ENCODE measurements around the gene EGLN3.
"Not testable (repeated sequence)": the region's sequence is repeated elsewhere in the genome, so short reads cannot be mapped to it uniquely, and the experiment has no call there.

Gene EGLN3

DNA sequence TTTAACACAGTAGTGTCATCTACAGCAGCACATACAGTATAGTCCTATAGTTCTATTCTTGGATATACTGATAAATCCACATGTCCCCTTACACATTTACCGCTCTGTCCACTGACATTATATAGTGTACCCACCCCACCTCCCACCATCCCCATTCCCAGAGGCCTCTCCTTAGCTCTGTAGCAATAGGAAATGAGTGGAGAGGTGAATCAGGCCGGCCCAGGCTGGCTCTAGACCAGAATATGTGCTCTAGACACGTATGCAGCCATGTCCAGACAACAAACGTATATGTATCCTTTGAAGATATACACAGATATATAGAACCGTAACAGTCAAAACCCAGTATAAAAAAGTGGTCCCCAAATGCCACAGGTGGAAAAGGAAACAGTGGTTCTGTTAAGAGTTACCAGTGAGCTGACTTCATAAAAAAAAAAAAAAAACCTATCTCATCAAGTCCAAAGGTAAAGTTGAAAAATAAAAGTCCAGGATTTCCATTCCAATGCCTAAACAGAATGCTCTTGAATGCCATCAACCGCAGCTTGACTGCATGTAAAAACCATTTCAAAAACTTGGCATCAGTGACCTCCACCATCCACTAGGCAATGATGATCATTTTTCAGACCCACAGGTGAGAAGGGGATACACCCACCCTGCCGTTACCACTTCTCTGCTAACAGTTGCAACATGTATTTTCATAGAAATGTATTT is 16.7 kb downstream of the EGLN3 start:
- no peak for DNase-seq

DNA sequence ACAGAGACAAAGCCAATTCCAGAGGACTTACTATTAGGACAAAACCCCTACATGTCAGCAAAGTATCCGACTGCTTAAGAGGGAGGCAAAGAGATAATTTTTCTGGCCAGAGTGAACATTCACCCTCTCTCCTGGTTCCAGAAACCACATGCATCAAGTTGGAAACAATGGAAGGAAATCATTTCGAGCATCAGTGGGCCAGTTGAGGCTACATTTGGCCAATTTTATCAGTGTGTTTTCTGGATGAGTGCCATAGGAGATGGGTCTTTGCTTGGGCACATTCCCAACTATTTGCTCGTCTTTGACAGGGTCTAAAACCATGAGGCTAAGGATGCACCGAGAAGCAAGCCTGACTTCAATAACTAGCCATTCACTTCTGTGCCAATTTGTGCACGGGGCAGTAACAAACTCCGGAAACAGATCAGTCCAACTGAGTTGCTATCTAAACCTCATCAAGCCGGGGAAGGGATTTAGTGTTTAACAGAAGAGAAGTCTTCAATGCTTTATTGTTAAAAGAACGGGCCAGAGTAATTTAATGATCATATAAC is 17.4 kb downstream of the EGLN3 start:
- no peak for DNase-seq

DNA sequence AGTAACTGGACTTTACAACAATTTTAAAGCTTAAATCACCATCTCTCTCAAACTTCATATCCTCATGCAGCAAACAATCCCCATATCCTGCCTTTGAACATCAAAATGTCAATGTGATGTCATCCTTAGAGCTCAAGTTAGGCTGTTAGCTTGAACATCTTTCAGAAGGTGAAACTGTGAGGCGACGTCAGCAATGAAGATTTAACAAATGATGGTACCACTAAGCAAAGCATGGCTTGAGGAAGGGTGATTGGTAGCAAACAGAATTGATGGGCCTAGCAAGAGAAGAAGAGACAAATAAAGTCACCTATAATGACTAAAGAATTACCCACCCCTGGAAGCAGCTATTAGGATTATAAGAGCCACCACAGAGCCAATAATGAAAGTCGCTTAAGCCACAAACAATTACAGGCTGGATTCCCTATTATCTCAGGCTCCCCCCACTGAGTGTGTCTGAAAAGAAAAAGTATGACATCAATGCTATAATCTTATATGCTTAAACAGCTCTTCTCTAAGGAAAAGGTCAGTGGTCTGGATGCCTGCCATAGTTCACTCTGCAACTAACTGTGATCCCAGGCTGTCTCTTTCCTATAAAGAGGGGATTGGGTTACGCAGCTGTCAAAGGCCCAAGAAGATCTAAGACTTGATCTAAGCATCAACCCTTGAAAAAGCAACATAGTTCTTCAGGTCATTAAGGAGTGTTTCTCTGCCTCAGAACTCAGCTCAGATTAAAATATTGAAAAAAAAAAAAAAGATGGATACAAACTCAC is 18.1 kb downstream of the EGLN3 start:
- no peak for DNase-seq

DNA sequence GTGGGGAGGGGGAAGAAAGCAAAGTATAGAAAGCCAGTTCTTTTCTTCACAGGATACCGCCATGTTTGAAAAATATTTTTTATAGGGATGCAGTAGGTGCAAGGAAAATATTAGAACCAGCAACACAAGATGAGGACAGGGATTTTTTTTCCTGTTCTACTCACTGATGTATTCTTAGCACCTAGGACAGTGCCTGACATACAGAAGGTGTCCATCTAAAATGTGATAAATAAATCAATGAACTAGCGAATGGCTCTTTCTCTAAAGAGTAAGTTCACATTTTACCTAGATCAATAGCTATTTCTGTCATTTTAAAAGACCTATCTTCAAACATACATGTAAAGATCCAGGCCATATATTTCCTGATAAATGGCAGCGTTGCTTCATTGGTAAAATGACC is 18.8 kb downstream of the EGLN3 start:
- no peak for DNase-seq

DNA sequence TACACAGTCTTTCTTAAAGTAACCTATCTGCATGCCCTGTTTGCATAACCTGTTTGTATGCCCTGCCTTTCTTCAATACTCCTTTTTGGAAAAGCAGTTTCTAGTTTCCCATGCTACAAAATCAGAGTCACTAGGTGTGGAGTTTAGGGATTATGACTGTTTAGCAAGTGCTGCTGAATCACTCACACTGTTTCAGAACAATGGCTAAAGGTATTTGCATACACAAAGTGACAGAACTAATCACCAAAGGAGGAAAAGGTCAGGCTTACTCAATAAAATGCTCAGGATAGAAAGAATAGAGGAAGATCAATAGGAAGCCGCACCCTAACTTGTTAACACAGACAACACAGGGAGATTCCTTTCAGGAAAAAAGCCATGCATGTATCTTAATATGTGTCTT is 19.4 kb downstream of the EGLN3 start:
- DNase-seq, result no peak

DNA sequence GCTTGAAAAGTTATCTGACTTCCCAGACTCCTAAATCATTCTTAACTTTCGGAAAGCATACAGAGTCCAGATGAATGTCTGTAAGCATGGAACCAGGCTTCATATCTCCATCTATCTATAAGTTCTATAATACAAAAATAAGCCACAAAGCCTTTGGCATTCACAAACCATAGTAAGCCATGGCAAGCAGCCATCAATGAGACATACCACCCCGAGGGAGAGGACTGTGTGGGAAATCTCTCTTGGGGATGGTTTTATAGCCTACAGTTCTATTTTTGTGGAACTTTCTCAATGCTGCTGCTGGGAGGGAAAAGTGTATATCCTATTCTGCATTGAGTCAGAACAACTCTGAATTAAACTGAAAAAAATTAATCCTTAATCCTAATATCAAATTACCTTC is 20.4 kb downstream of the EGLN3 start:
- no peak for DNase-seq

DNA sequence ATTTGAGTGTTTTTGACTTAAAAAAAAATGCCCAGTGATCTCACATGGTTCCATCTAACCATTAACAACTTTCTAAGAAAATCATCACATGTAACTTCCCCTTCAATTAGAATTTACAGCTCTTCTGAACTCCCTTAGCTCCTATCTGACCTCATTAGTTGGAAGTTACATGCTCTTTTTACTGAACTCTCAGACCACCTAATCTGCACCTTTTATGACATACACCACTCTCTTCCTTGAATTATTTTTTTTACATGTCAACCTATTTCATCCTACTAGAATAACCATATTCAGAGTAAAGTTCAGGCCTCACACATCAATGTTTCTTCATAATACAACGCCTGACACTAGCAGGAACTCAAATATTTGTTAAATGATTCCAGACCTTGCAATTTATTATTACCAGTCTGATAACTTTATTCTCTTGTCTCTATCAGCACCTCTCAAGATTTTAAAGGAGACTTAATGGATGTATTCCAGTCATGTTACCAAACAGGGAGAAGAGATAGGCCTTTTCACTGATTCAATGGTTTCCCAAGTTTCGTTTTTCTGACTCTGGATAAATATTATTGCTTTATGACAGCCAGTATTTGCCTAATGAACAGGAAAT is 21.0 kb downstream of the EGLN3 start:
- no peak for DNase-seq

DNA sequence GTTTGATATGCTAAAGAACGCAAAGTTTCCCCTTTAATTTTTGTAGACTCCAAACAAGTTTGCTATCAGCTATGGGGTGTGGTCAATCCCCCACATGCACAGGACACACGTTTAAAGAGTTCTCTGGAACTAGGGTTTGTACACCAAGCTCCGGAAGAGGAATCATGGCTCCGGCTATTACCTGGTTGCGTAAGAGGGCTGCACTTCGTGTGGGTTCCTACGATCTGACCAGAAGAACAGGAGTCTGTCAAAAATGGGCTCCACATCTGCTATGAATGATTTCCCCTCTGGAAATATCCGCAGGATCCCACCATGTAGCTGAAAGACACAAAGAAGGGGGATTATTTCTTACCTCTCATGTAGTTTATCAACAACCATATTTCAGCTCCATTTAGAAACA is 22.0 kb downstream of the EGLN3 start:
- no peak for DNase-seq

DNA sequence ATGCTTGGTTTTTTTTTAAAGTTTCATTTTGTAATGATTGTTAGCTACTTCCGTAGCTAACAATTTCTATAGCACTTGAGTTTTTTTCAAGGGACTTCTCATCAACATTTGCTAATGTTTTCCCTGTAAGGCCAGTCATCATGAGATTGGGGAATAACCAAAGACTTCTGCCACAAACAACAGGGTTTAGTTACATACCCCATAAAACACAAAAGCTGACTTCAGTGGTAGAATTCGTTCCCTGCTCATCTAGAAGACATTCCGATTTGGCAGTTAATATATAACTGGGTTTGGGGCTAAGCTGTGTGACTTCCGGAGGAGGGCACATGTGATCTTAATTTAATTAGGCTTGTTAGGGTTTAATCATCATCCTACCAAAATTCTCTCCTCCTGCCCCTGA is 22.9 kb downstream of the EGLN3 start:
- no peak for DNase-seq

DNA sequence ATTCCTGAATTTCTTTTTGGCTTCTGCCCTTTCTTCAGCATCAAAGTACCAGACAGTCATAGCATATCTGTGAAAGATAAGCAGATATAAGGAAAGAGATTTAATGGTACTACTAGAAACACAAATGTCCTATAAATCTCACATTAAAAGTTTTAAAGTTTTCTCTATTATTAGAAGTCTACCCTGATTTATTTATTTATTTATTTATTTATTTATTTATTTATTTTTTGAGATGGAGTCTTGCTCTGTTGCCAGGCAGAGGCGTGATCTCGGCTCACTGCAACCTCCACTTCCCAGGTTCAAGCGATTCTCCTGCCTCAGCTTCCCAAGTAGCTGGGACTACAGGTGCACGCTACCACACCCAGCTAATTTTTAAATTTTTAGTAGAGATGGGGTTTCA is 23.9 kb downstream of the EGLN3 start:
- not testable (repeated sequence) for DNase-seq

DNA sequence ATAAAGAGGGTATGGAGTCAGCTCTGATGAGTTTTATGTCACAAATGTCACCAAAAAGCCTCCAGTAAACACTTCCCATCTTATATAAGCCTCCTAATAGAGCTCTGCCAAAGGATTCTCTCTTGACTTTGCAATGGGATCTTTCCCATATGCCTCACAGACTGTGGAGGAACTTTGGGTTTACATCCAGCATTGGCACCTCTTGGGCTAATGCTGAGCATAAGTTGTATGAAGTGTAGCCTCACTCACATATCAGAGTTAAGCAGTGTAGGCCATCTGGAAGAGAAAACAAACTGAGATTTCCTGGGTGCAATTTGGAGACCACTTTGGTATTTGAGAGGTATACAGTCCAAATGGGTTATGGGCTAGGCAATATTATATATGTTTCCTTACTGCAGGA is 24.9 kb downstream of the EGLN3 start:
- no peak for DNase-seq

DNA sequence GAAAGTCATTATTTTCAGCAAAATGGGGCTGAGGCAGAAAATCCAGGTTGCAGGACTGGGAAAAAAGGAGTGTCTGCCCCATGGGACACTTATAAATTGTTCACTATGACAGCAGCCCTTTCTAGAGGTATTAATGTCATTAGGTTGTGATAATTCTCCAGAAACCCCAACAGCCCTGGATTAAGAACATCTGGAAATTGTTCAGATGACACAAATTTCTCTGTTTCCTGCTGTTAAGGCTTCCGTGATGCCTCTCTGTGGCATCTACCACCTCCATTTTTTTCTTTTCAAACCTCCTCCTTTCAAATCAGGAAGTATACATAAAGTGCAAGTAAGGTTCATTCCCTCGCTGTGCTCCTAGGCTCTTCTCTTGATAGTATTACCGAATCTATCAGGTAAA is 25.6 kb downstream of the EGLN3 start:
- DNase-seq, result no peak

DNA sequence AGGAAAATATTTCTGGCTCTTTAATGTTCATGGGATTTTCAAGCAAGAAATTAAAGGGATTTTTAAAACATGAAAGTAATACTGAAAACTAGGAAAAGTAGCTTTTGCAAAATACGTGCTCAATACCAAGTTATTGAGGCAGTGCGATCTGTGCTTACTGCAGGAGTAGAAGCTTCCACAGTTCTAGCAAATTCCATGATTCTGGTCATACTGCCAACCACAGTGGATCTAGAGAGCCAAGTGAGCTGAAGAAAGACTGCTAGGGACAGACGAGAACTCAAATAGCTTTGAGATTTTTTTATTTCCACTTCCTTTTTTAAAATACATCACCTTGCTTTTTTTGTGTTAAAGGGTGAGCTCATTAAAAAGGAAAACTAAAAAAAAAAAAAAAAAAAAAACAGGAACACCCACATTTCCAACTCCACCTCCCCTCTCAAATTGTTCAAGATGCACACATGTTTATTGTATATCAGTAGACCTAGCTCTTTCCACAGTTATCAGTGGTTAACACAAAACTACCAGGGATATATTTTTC is 26.2 kb downstream of the EGLN3 start:
- no peak for DNase-seq

DNA sequence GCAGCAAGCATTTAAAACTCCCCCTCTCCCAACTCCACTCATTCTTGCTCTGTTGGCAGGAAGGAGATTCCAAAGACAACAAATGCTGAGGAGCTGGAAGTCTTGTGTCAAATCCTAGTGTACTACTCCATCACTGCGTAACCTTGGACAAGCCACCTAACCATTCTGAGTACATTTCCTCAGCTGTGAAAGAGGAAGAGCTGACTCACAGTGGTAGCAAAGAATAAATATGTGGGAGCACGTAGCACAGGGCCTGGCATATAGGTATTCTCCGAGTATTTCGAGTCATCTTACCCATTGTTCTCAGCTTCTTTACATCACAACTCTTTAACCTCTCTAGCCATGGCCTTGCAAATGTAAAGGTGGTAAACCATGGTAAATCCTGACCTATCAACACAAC is 28.7 kb downstream of the EGLN3 start:
- no peak for DNase-seq

DNA sequence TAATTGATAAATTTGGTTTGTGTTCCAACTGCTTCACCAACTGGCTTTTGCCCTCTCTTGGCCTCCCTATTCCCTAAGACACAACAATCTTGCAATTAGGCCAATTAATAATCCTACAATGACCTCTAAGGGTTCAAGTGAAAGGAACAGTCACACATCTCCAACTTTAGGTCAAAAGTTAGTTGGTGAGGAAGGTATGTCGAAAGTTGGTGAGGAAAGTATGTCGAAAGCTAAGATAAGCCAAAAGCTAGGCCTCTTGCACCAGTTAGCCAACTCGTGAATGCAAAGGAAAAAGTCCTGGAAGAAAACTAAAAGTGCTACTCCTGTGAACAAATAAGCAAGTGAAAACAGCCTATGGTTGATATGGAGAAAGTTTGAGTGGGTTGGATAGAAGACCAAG is 32.6 kb downstream of the EGLN3 start:
- DNase-seq, result no peak

DNA sequence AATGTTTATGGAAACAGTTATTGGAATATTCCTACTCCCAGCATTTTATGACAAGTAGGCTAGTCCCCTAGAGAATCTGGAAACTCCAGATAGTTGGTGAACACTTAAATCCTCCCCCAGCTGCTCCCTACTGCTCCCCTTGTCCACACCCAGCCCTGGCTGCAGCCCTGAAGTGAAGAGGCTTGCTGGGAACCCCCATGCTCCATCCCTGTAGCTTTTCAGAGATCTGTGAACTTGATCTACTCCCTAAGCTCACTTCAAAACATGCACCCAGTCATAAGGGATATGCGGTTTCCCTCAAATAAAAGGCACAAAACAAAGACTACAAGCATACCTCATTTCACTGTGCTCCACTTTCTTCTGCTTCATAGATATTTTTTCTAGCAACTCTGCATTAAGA is 33.2 kb downstream of the EGLN3 start:
- no peak for DNase-seq

DNA sequence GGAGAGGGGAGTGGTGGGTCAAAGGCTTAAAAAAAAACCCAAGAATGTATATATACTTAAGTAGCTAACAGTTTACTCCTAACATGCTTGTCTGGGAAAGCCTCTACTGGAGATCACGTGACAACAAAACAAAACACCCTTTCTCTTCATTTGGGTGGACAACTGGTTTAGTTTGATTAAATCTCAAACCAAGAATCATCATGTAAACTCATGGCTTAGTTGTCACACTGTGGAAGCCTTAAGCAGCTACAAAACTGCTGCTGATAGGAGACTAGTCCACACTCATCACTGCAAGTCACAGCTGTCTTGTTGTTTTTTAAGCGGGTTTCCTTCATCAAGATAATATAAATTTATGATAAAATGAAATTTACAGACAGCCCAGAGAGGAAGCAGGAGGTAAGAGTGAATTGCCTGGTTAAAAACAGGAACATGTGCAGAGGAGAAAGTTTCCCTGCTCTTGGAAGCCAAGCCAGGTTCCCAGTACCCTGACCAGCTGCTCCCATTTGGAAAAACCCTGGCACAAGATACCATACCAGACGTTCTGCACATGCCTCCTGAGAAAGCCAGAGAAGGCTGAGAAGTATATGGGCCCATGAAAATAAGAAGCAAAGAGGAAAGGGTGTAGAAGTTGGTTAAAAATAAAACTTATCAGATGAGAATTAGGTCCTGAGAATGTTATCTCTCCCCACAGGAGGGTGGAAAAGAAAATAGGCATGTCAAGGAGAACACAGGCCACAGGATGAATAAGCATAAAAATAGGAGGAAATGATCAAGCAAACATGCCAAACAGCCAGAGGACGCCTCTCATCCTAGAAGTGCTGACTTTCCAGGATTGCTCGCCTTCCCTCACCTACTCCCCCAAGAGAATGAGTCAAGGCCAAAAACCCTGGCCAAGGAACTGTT is 34.0 kb downstream of the EGLN3 start:
- no peak for DNase-seq

DNA sequence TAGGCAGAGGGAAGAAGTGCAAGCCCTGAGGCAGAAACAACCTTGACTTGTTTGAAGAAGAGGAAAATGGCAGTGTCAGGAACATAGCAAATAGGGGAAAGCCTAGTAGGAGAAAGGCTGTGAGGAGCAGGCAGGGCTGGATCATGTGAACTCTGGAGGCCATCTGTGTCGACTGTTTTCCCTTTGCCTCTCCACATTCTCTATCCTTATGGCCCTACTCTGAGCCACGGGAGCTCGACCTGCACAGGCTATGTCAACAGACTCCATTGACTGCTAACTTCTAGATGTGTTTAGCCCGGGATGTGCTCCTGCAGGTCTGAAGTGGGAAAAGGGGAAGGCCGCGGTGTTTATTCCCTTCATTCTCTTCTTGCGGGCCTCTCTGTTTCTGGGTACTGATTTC is 35.2 kb downstream of the EGLN3 start:
- DNase-seq, result no peak

DNA sequence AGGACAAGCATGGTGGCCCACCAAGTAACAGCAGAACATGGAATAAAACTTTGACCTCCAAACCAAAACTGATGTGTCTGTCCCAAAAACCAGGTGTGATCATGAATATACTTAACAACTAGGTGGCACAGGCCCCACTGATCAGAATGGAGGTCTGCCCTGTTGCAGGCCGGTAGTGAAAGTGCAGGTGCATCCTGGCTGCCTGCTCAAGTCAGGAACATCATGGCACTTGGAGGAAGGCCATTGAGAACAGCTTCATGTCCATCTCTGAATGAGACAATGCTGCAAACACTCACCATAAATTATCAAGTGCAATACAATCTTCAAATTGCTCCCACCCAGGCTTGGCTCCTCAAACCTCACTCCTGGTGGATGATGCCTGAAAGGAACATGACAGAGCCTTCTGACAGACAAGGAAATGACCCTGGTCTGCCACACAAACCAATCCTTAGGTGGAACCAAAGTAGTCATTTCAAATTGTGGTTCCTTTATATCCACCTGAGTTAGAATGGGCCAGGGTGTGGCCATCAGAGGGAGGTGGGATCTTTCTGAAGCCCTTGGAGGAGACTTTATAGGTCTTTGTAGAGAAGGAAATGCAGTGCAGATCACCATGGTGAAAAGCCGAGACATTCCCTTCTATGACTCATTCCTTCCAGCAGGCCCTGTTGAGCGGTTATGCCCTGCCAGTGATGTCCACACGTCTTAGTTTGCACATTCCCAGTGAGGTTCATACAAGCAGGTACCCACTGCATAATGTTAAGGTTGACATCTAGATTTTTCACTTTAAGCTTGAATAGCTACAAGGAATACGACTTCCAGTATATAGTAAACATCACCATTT is 36.0 kb downstream of the EGLN3 start:
- no peak for DNase-seq

DNA sequence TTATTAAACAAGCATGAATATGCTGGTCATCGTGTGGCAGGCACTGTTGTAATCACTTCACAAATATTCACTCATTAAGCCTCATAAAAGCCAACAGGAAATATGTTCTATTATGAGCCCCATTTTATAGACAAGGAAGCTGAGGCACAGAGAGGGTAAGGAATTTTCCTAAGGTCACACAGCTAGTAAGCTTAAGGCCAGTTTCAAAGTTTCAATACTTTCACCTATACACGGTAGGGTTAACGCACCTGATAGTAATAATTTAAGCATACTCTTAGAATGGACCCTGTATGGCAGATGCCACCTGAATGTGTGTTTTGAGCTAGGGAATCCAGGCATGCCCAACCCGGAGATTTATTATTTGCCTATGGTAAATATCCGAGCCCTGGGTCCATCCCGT is 39.8 kb downstream of the EGLN3 start:
- DNase-seq, result no peak

DNA sequence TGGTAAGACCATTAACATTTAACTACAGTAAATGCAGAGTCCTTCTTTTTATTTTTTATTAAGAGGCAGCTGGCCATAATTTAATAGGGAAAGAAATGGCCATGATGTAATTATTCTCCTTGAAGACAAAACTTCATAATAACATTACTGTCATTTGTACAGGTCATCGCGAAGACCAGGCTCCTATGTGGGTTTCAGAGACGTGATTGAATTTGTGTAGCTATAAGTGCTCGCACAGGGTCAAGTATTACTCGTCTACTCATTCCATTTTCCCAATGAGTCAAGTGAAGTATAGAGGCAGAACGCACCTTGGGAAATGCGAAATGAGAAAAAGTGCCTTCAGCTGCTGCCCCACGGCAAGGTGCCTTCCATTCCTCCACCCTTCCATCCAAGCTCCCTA is 40.4 kb downstream of the EGLN3 start:
- DNase-seq, result no peak
